CD4-positive, alpha-beta T cell (primary cell): ENCODE data around the gene TCF4. TPM values are rescaled to one million over a fixed set of nuclear protein-coding genes. Genes with fewer than 3 reads are reported as not detected.

Experiments
- ATAC-seq: fragments of 200-7000 bp; cut with Tn5 transposase; one replicate; pipeline ENCODE4 v1.10.0; 2022; ENCODE audit warnings: mild to moderate bottlenecking; ENCODE audit not compliant: poor library complexity
- CTCF ChIA-PET: fragments of 350-600 bp; sonication (Branson Sonifier 250); formaldehyde crosslinking; loops from one replicate; lab custom pipeline; 2021; ENCODE audit warnings: antibody characterized with exemption, inconsistent platforms; lab: Charles Lee
- POLR2A ChIA-PET: fragments of 350-600 bp; sonication (Branson Sonifier 250); formaldehyde crosslinking; loops from one replicate; lab custom pipeline; 2021; ENCODE audit warnings: antibody characterized with exemption, inconsistent platforms; lab: Charles Lee
- DNase-seq, 14 experiments: peaks; one replicate each; pipeline ENCODE4 v3.0.0-alpha.2; 2013 to 2020; ENCODE audit warnings: mixed read lengths in 2 of 14
- H3K27ac ChIP-seq, 2 donors: one replicate each; pipeline versions ENCODE4 v1.5.1 to v1.7.0; 2013; ENCODE audit warnings: low read length in 2 of 2, low read depth in 1 of 2, mild to moderate bottlenecking in 1 of 2
- H3K27me3 ChIP-seq, 2 experiments: 1 replicate in 1 of 2; 2 replicates in 1 of 2; pipeline versions ENCODE4 v1.6.1 to v1.7.0; 2013; ENCODE audit warnings: low read length in 2 of 2, control low read depth in 1 of 2, mild to moderate bottlenecking in 1 of 2, moderate library complexity in 1 of 2; ENCODE audit not compliant: insufficient read depth in 2 of 2, control insufficient read depth in 1 of 2
- H3K36me3 ChIP-seq: one replicate; pipeline ENCODE4 v1.6.1; 2013; ENCODE audit warnings: low read length, control low read depth; ENCODE audit not compliant: insufficient read depth
- H3K4me1 ChIP-seq: one replicate; pipeline ENCODE4 v1.6.1; 2013; ENCODE audit warnings: low read length, control low read depth; ENCODE audit not compliant: insufficient read depth
- H3K4me3 ChIP-seq: one replicate; pipeline ENCODE4 v1.5.1; 2013; ENCODE audit warnings: mild to moderate bottlenecking, low read length, moderate library complexity
- H3K9me3 ChIP-seq, 2 experiments: 1 replicate in 1 of 2; 2 replicates in 1 of 2; pipeline versions ENCODE4 v1.6.1 to v1.7.0; 2013; ENCODE audit warnings: low read length in 2 of 2, mild to moderate bottlenecking in 2 of 2, control low read depth in 1 of 2, moderate library complexity in 1 of 2; ENCODE audit not compliant: control insufficient read depth in 1 of 2, insufficient read depth in 1 of 2
- H3K27ac Mint-ChIP-seq: one replicate; pipeline ENCODE4 v1.8.0; 2020; ENCODE audit warnings: mixed read lengths
- H3K27me3 Mint-ChIP-seq: one replicate; pipeline ENCODE4 v1.8.0; 2021; ENCODE audit warnings: mixed read lengths
- H3K36me3 Mint-ChIP-seq: one replicate; pipeline ENCODE4 v1.8.0; 2021; ENCODE audit warnings: low read depth, mixed read lengths
- H3K4me1 Mint-ChIP-seq: one replicate; pipeline ENCODE4 v1.8.0; 2021; ENCODE audit warnings: low read depth, mixed read lengths
- H3K4me3 Mint-ChIP-seq: one replicate; pipeline ENCODE4 v1.8.0; 2020; ENCODE audit warnings: mild to moderate bottlenecking, mixed read lengths
- H3K9me3 Mint-ChIP-seq: one replicate; pipeline ENCODE4 v1.8.0; 2020; ENCODE audit warnings: mixed read lengths
- CTCF ChIP-seq: fragments of 200-600 bp; IDR thresholded peaks from one replicate; pipeline ENCODE4 v1.8.0; 2022; ENCODE audit warnings: antibody characterized with exemption, mild to moderate bottlenecking
- intact Hi-C, 2 experiments: fragments of 100-400 bp; cut with DNase I in 1 of 2; cut with micrococcal nuclease in 1 of 2; formaldehyde crosslinking; loops; one replicate each; pipeline versions ENCODE4 v1.15.1 to v1.9.0; 2023 to 2025; cut with DNase I, micrococcal nuclease
- total RNA-seq, 174 experiments: library from RNA in 2 of 174; stranded (reverse) in 2 of 174; gene quantifications; one replicate each; pipeline ENCODE4 v1.2.3 and lab custom pipeline; 2021 to 2026

Gene TCF4
- total RNA-seq, 2 experiments from 2014 or later = 3.0 to 3.2 TPM

DNA sequence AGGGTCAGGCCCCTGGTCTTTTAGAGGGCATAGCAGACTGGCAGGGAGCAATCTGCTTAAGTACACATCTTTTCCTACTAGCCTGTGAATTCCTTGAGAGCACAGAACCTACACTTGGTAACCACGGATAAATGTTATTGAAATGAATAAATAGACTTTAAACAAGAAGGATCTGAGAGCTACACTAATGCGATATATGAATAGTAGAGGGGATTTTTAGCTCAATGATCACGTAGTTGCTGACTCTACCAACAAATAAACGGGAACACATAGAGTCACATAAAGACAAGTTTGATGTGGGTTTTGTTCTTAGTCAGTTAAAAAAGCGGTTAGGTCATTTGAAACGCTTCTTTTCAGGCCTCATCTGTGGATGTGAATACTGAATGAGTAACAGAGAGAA, 338.4 kb downstream of the TCF4 start:
- Mint-ChIP-seq H3K27me3 (no peaks in the 10 kb centered on the region), H3K4me3 (no peak overlapping the region), H3K4me1 (no peaks in the 10 kb centered on the region), H3K27ac (no peak overlapping the region), H3K9me3 (no peaks in the 10 kb centered on the region), H3K36me3 (no peaks in the 10 kb centered on the region)
- ChIA-PET POLR2A (no interaction called here), CTCF (no interaction called here)
- intact Hi-C loops = no loop called here
- Histone ChIP-seq H3K27ac (no peak overlapping the region), H3K9me3 (no peaks in the 10 kb centered on the region), H3K4me1 (no peaks in the 10 kb centered on the region), H3K27me3 (no peaks in the 10 kb centered on the region), H3K36me3 (no peaks in the 10 kb centered on the region), H3K4me3 (no peak overlapping the region)
- TF ChIP-seq CTCF = no peak
- ATAC-seq (no peak), DNase-seq (no peak)

DNA sequence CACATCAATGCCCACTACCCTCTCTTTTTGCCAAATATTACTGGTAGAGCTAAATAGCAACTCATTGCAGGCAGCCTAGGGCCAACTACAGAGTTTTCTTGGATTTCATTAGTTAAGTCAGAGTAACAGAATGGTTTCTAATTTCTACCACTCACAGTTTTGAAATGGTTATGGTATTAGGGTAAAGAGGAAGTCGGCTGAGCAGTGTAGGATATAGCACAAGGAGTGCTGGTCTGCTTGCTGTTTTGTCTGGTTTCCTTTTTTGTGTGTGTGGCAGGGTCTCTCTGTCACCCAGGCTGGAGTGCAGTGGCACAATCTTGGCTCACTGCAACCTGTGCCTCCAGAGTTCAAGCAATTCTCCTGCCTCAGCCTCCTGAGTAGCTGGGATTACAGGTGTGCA, 339.5 kb downstream of the TCF4 start:
- H3K4me3 Mint-ChIP-seq = no peak overlapping the region
- H3K36me3 Mint-ChIP-seq = no peaks in the 10 kb centered on the region
- ATAC-seq = no peak
- Histone ChIP-seq H3K4me1 (no peaks in the 10 kb centered on the region), H3K27ac (no peak overlapping the region), H3K27me3 (no peaks in the 10 kb centered on the region), H3K9me3 (no peaks in the 10 kb centered on the region), H3K36me3 (no peaks in the 10 kb centered on the region), H3K4me3 (no peak overlapping the region)
- H3K27me3 Mint-ChIP-seq = no peaks in the 10 kb centered on the region
- no peaks in the 10 kb centered on the region for H3K9me3 Mint-ChIP-seq
- H3K27ac Mint-ChIP-seq = no peak overlapping the region
- no peak for DNase-seq
- intact Hi-C loops = no loop called here
- ChIA-PET CTCF (no interaction called here), POLR2A (no interaction called here)
- no peak for TF ChIP-seq CTCF
- H3K4me1 Mint-ChIP-seq = no peaks in the 10 kb centered on the region

DNA sequence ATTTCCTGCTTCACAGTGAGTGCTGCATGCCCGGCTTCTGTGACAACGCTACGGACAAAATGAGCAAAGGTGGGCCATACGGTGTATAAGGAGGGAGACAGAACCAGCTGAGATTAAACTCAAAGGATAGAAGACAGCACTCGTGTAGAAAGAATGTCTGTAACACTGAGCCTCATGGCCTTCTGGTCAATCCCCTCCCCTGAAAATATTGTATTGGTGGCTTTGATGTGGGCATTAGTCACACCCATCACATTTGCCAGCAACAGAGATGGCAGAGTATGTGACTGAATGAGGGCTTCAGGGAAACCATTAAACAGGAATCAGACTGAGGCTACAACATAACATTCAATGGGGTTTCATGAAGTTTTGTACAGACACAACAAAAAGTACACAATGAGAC, 341.0 kb downstream of the TCF4 start:
- ChIA-PET POLR2A (no interaction called here), CTCF (no interaction called here)
- H3K27ac Mint-ChIP-seq = no peak overlapping the region
- DNase-seq = no peak
- no peak overlapping the region for H3K4me3 Mint-ChIP-seq
- no peak for TF ChIP-seq CTCF
- H3K27me3 Mint-ChIP-seq = no peaks in the 10 kb centered on the region
- Histone ChIP-seq H3K9me3 (no peaks in the 10 kb centered on the region), H3K27ac (no peak overlapping the region), H3K4me3 (no peak overlapping the region), H3K4me1 (no peaks in the 10 kb centered on the region), H3K27me3 (no peaks in the 10 kb centered on the region), H3K36me3 (no peaks in the 10 kb centered on the region)
- intact Hi-C loops = no loop called here
- no peaks in the 10 kb centered on the region for H3K4me1 Mint-ChIP-seq
- ATAC-seq = no peak
- H3K36me3 Mint-ChIP-seq = no peaks in the 10 kb centered on the region
- H3K9me3 Mint-ChIP-seq = no peaks in the 10 kb centered on the region
